SK-N-SH (cell line): ENCODE measurements around the gene CD3E. TPM values are rescaled to one million over a fixed set of nuclear protein-coding genes. Genes with fewer than 3 reads are reported as not detected.

Experiments
- CTCF ChIA-PET: fragments of 300-600, 350-600 bp; formaldehyde crosslinking; extraction: SDS; loops from one replicate; lab custom pipeline; 2021; lab: Yijun Ruan, JAX
- POLR2A ChIA-PET: fragments of 350-600 bp; sonication (Branson Sonifier 250); formaldehyde crosslinking; extraction: SDS; loops from one replicate; lab custom pipeline; 2020; ENCODE audit warnings: antibody characterized with exemption, inconsistent platforms; lab: Yijun Ruan, JAX
- DNase-seq: peaks from one replicate; pipeline ENCODE4 v3.0.0; 2012
- H2AFZ ChIP-seq: fragments of 200-600 bp; sonication (generic); 2 replicates; pipeline ENCODE4 v1.8.1; 2016; ENCODE audit warnings: antibody characterized with exemption, mild to moderate bottlenecking, low read depth
- H3F3A ChIP-seq: fragments of 200-600 bp; sonication (generic); replicated peaks from 2 replicates; pipeline ENCODE3; 2016; ENCODE audit warnings: antibody characterized with exemption, mild to moderate bottlenecking; ENCODE audit not compliant: insufficient read depth
- H3K27ac ChIP-seq, 2 experiments: fragments of 200-500 bp in 1 of 2; fragments of 200-600 bp in 1 of 2; sonication (Bioruptor generic) in 1 of 2; sonication (generic), shearing (Covaris generic) in 1 of 2; 2 replicates each; pipeline versions ENCODE4 v1.5.1 to v1.6.1; 2014 to 2016; ENCODE audit warnings: low read depth in 2 of 2, inconsistent platforms in 1 of 2, low read length in 1 of 2, mild to moderate bottlenecking in 1 of 2, mixed read lengths in 1 of 2
- H3K27me3 ChIP-seq: fragments of 200-600 bp; sonication (generic), shearing (Covaris generic); 2 replicates; pipeline ENCODE4 v1.6.1; 2016; ENCODE audit warnings: mixed run types; ENCODE audit not compliant: insufficient read depth
- H3K36me3 ChIP-seq, 2 experiments: fragments of 200-500 bp in 1 of 2; fragments of 200-600 bp in 1 of 2; sonication (Bioruptor generic) in 1 of 2; sonication (generic) in 1 of 2; replicated peaks in 1 of 2; 2 replicates each; pipeline versions ENCODE3 to v1.5.1; 2014 to 2016; ENCODE audit warnings: low read length in 1 of 2, mild to moderate bottlenecking in 1 of 2; ENCODE audit not compliant: insufficient read depth in 2 of 2, control insufficient read depth in 1 of 2
- H3K4me1 ChIP-seq, 2 experiments: fragments of 200-500 bp in 1 of 2; fragments of 200-600 bp in 1 of 2; sonication (Bioruptor generic) in 1 of 2; sonication (generic), shearing (Covaris generic) in 1 of 2; 2 replicates each; pipeline versions ENCODE4 v1.5.1 to v1.6.1; 2014 to 2016; ENCODE audit warnings: low read depth in 1 of 2, low read length in 1 of 2, mixed run types in 1 of 2; ENCODE audit not compliant: insufficient read depth in 2 of 2, control insufficient read depth in 1 of 2
- H3K4me2 ChIP-seq: fragments of 200-600 bp; sonication (generic), shearing (Covaris generic); 2 replicates; pipeline ENCODE4 v1.6.1; 2017; ENCODE audit warnings: mixed run types
- H3K4me3 ChIP-seq, 2 experiments: fragments of 200-500 bp in 1 of 2; fragments of 200-600 bp in 1 of 2; sonication (Bioruptor generic) in 1 of 2; sonication (generic), shearing (Covaris generic) in 1 of 2; 2 replicates each; pipeline versions ENCODE4 v1.5.1 to v1.8.1; 2014 to 2016; ENCODE audit warnings: low read depth in 2 of 2, inconsistent platforms in 1 of 2, low read length in 1 of 2, mild to moderate bottlenecking in 1 of 2, mixed read lengths in 1 of 2, moderate library complexity in 1 of 2
- H3K79me2 ChIP-seq: fragments of 200-600 bp; sonication (generic); 2 replicates; pipeline ENCODE4 v1.8.1; 2017; ENCODE audit warnings: mild to moderate bottlenecking; ENCODE audit not compliant: insufficient read depth
- H3K9ac ChIP-seq: fragments of 200-600 bp; sonication (generic); 2 replicates; pipeline ENCODE4 v1.6.1; 2017; ENCODE audit warnings: mixed run types
- H3K9me2 ChIP-seq: fragments of 200-600 bp; sonication (generic); 2 replicates; pipeline ENCODE4 v1.6.1; 2017; ENCODE audit warnings: mixed run types
- H3K9me3 ChIP-seq: fragments of 200-600 bp; sonication (generic); 2 replicates; pipeline ENCODE4 v1.6.1; 2017; ENCODE audit warnings: mixed run types, mild to moderate bottlenecking, moderate library complexity
- H4K20me1 ChIP-seq: fragments of 200-600 bp; sonication (generic); 2 replicates; pipeline ENCODE4 v1.6.1; 2017; ENCODE audit warnings: mild to moderate bottlenecking, mixed run types; ENCODE audit not compliant: insufficient read depth
- FOSL2 ChIP-seq: IDR thresholded peaks from 2 replicates; pipeline ENCODE4 v1.4.0; 2012; ENCODE audit warnings: low read depth, mild to moderate bottlenecking, moderate library complexity, borderline replicate concordance
- FOXJ3 ChIP-seq: sonication (generic); formaldehyde crosslinking; IDR thresholded peaks from 2 replicates; pipeline ENCODE4 v1.5.1; 2020; ENCODE audit warnings: mild to moderate bottlenecking, missing genetic modification reagents
- FOXM1 ChIP-seq: IDR thresholded peaks from 2 replicates; pipeline ENCODE4 v1.4.0; 2012; ENCODE audit warnings: low read depth, mild to moderate bottlenecking
- GATA2 ChIP-seq: sonication (generic); formaldehyde crosslinking; IDR thresholded peaks from 2 replicates; pipeline ENCODE4 v1.5.0; 2020; ENCODE audit warnings: mild to moderate bottlenecking, missing genetic modification reagents
- JUND ChIP-seq: IDR thresholded peaks from 2 replicates; pipeline ENCODE4 v1.4.0; 2012
- MAX ChIP-seq: IDR thresholded peaks from 2 replicates; pipeline ENCODE4 v1.4.0; 2012; ENCODE audit warnings: low read depth
- MEF2A ChIP-seq: IDR thresholded peaks from 2 replicates; pipeline ENCODE4 v1.4.0; 2012; ENCODE audit warnings: low read depth, borderline replicate concordance
- NRF1 ChIP-seq: IDR thresholded peaks from 2 replicates; pipeline ENCODE4 v1.6.1; 2012; ENCODE audit warnings: low read depth, mild to moderate bottlenecking, low read length
- PBX3 ChIP-seq: IDR thresholded peaks from 2 replicates; pipeline ENCODE4; 2012
- POLR2AphosphoS5 ChIP-seq: IDR thresholded peaks from 2 replicates; pipeline ENCODE4 v1.6.1; 2012; ENCODE audit warnings: low read depth, low read length
- RFX5 ChIP-seq: IDR thresholded peaks from 2 replicates; pipeline ENCODE4 v1.6.1; 2012; ENCODE audit warnings: mild to moderate bottlenecking, improper control_type of control experiment, low read length
- RXRA ChIP-seq: IDR thresholded peaks from 2 replicates; pipeline ENCODE4 v1.4.0; 2012; ENCODE audit warnings: low read depth, mild to moderate bottlenecking, borderline replicate concordance
- TAF1 ChIP-seq: IDR thresholded peaks from 2 replicates; pipeline ENCODE4 v1.6.1; 2012; ENCODE audit warnings: low read depth, mild to moderate bottlenecking, low read length, moderate library complexity, borderline replicate concordance
- TEAD4 ChIP-seq: IDR thresholded peaks from 2 replicates; pipeline ENCODE4 v1.4.0; 2012; ENCODE audit warnings: mild to moderate bottlenecking, borderline replicate concordance; ENCODE audit not compliant: insufficient read depth
- USF2 ChIP-seq: fragments of 150-350 bp; IDR thresholded peaks from 2 replicates; pipeline ENCODE4 v1.6.1; 2017; ENCODE audit warnings: antibody characterized with exemption, low read length, low read depth, borderline replicate concordance
- ZBTB33 ChIP-seq: IDR thresholded peaks from 2 replicates; pipeline ENCODE4 v1.4.0; 2012; ENCODE audit warnings: low read depth, borderline replicate concordance
- WGBS: methylation state at CpG from one replicate; pipeline ENCODE4 v1.1.6; 2017; ENCODE audit warnings: low lambda C conversion rate; 5-methylcytosine and 5-hydroxymethylcytosine counted together
- polyA plus RNA-seq, 3 experiments: library from polyadenylated mRNA; depleted of rRNA; stranded (reverse); fragments of >200 nt; gene quantifications; 2 replicates each; pipeline ENCODE4 v1.2.3, GENCODE V29; 2012

Gene CD3E
- polyA plus RNA-seq, 1 of the 3 experiments (the other 2 are of a cell fraction): not detected

- H4K20me1 ChIP-seq: no peaks in the 10 kb centered on the region
- no peak overlapping the region for H2AFZ ChIP-seq
- CTCF ChIA-PET: no interaction called here
- H3F3A ChIP-seq: no peaks in the 10 kb centered on the region
- H3K9me3 ChIP-seq: no peaks in the 10 kb centered on the region
- no peak overlapping the region for H3K4me3 ChIP-seq
- no peak for DNase-seq
- H3K4me1 ChIP-seq: peaks cover 0 to under 1% of the 10 kb centered on the region in 2 experiments; a peak in 1 of 4 replicates
- H3K27ac ChIP-seq: no peak overlapping the region
- H3K36me3 ChIP-seq: no peaks in the 10 kb centered on the region
- H3K79me2 ChIP-seq: no peaks in the 10 kb centered on the region
- POLR2A ChIA-PET: no interaction called here
- WGBS: 6% methylated on average over 2 of the region's 2 CpGs
- peaks cover 3% of the 10 kb centered on the region; the same call in 1 of the 2 replicates for H3K27me3 ChIP-seq
- H3K9ac ChIP-seq: no peak overlapping the region
- H3K9me2 ChIP-seq: no peaks in the 10 kb centered on the region
- TF ChIP-seq NRF1: no peak
- TF ChIP-seq PBX3: no peak
- TF ChIP-seq MAX: no peak
- TF ChIP-seq JUND: no peak
- no peak for TF ChIP-seq POLR2AphosphoS5
- TF ChIP-seq GATA2 (CRISPR knock-in tag): no peak
- TF ChIP-seq RFX5: no peak
- TF ChIP-seq FOSL2: no peak
- TF ChIP-seq USF2: no peak
- no peak for TF ChIP-seq TAF1
- TF ChIP-seq MEF2A: no peak
- TF ChIP-seq FOXM1: no peak
- no peak for TF ChIP-seq ZBTB33
- TF ChIP-seq TEAD4: no peak
- no peak for TF ChIP-seq RXRA
- TF ChIP-seq FOXJ3 (CRISPR knock-in tag): no peak
- no peak overlapping the region for H3K4me2 ChIP-seq
Observed at GRCh38 chr11:118272001-118272400, 32.5 kb upstream of the CD3E start.
